Measurements from ENCODE around the gene MIAT. TPM values are rescaled to one million over a fixed set of nuclear protein-coding genes. Genes with fewer than 3 reads are reported as not detected.

Gene MIAT
- total and polyA plus RNA-seq, 9 of the 15 experiments (the other 6 are each of a cell fraction or from before 2014, with no cell fraction given): 0.03 to 0.93 (median 0.34) TPM

GRCh38 chr22:26621663-26622062 lies 35.7 kb upstream of the MIAT start, which contains the start of gene CRYBA4:
Gene CRYBA4, plus strand, starts transcription at chr22:26621963. Its CDS starts 634 bp downstream, at chr22:26622597.
- no peaks in the 10 kb centered on the region for H3K36me3 ChIP-seq (ENCODE audit: control insufficient read depth, insufficient read depth, low read length)
- no peak within 1 kb of the TSS for H3K4me2 ChIP-seq (ENCODE audit: insufficient read depth, low read length)
- H3K4me1 ChIP-seq (replicated peaks in 1 of 2; ENCODE audit: control insufficient read depth in 2 of 2, insufficient read depth in 2 of 2, low read length in 2 of 2): peaks cover 38 to 43% of the 10 kb centered on the region in 2 experiments
- H3K9me1 ChIP-seq (ENCODE audit: control insufficient read depth, insufficient read depth, low read length): no peaks in the 10 kb centered on the region
- peak within 1 kb of the TSS; percentile 43 to 62; a peak in 2 of 4 replicates for H3K9ac ChIP-seq (ENCODE audit: insufficient read depth in 1 of 2, low read depth in 2 of 2, low read length in 2 of 2)
- H3K4me3 ChIP-seq: no peak within 1 kb of the TSS
- peak within 1 kb of the TSS; percentile 49 for H2AFZ ChIP-seq (ENCODE audit: low read depth, low read length)
- ATAC-seq: no peak
- intact Hi-C loops (cut with micrococcal nuclease): no loop called here
- FAIRE-seq: no peak
- no peaks in the 10 kb centered on the region for H3K27me3 ChIP-seq (ENCODE audit: control insufficient read depth in 2 of 2, insufficient read depth in 2 of 2, low read length in 2 of 2)
- no peak within 1 kb of the TSS; the same call in 2 of the 3 replicates for H3K27ac ChIP-seq (ENCODE audit: extremely low read depth, low read depth, low read length)
- TF ChIP-seq ZNF316 (IDR thresholded peaks at IDR 0.05) (peak; percentile 20; the same call in 1 of the 2 replicates), ZNF124 (CRISPR knock-in tag; IDR thresholded peaks at IDR 0.05) (no peak), C11orf30 (IDR thresholded peaks at IDR 0.05; ENCODE audit: low read depth) (peak; percentile 24; the same call in 1 of the 2 replicates), MAFK (IDR thresholded peaks at IDR 0.05; ENCODE audit: low read length) (0 out of 2 replicates have a peak, but pooled peaks have one; percentile 15)
- BruUV-seq (replicated peaks): no TSS peak
- no peaks in the 10 kb centered on the region for H3K9me3 ChIP-seq (replicated peaks; ENCODE audit: control insufficient read depth, insufficient read depth, low read depth, low read length)
- WGBS (ENCODE audit: insufficient coverage, low coverage, missing lambda C conversion rate): 68% methylated on average over 3 of the region's 7 CpGs
- DNase-seq (ENCODE audit: extremely low read depth in 1 of 4, low spot score in 3 of 4): no peak
- CTCF ChIA-PET (ENCODE audit: low intra/inter-chr PET ratio): no interaction called here
- in situ Hi-C loops (cut with MboI): no loop called here
- no peaks in the 10 kb centered on the region for H4K20me1 ChIP-seq (replicated peaks; ENCODE audit: control insufficient read depth, insufficient read depth, low read length)
- POLR2A ChIA-PET: interaction anchor here (1.1 to 1.3 kb wide), 2 partner anchors 11 to 12 kb away, joined by 3 read pairs; no protein-coding TSS in a partner anchor
- H3K79me2 ChIP-seq (ENCODE audit: control insufficient read depth, insufficient read depth, low read length): no peaks in the 10 kb centered on the region

- in situ Hi-C loops (cut with MboI) (no loop called here), intact Hi-C loops (cut with micrococcal nuclease) (no loop called here)
- ChIA-PET CTCF (ENCODE audit: low intra/inter-chr PET ratio) (no interaction called here), POLR2A (interaction anchor here (1.0 to 1.2 kb wide), 2 partner anchors 17 to 20 kb away, joined by 4 to 5 read pairs; no protein-coding TSS in a partner anchor)
- no peak for ATAC-seq
- BruUV-seq (replicated peaks): no TSS peak
- no peak overlapping the region for H3K4me2 ChIP-seq (ENCODE audit: insufficient read depth, low read length)
- peaks cover 17 to 31% of the 10 kb centered on the region in 2 experiments for H3K4me1 ChIP-seq (replicated peaks in 1 of 2; ENCODE audit: control insufficient read depth in 2 of 2, insufficient read depth in 2 of 2, low read length in 2 of 2)
- no peaks in the 10 kb centered on the region for H4K20me1 ChIP-seq (replicated peaks; ENCODE audit: control insufficient read depth, insufficient read depth, low read length)
- no peak overlapping the region for H2AFZ ChIP-seq (ENCODE audit: low read depth, low read length)
- no peak overlapping the region for H3K27ac ChIP-seq (ENCODE audit: extremely low read depth, low read depth, low read length)
- H3K9me1 ChIP-seq (ENCODE audit: control insufficient read depth, insufficient read depth, low read length): no peaks in the 10 kb centered on the region
- WGBS (ENCODE audit: insufficient coverage, low coverage, missing lambda C conversion rate): 70% methylated on average over 1 of the region's 1 CpG
- no peak for DNase-seq (ENCODE audit: extremely low read depth in 1 of 4, low spot score in 3 of 4)
- H3K9me3 ChIP-seq (replicated peaks; ENCODE audit: control insufficient read depth, insufficient read depth, low read depth, low read length): peaks cover 2% of the 10 kb centered on the region; the same call in 1 of the 2 replicates
- TF ChIP-seq ZNF133 (CRISPR knock-in tag; IDR thresholded peaks at IDR 0.05): no peak
- no peak for TF ChIP-seq MYBL2 (IDR thresholded peaks at IDR 0.05; ENCODE audit: low read depth)
- TF ChIP-seq MYBL2 (CRISPR knock-in tag; IDR thresholded peaks at IDR 0.05; ENCODE audit: borderline replicate concordance): no peak
- no peak for TF ChIP-seq ZNF311 (CRISPR knock-in tag; IDR thresholded peaks at IDR 0.05)
- no peak for FAIRE-seq
- H3K36me3 ChIP-seq (ENCODE audit: control insufficient read depth, insufficient read depth, low read length): no peaks in the 10 kb centered on the region
- no peak overlapping the region for H3K4me3 ChIP-seq
- no peaks in the 10 kb centered on the region for H3K27me3 ChIP-seq (ENCODE audit: control insufficient read depth in 2 of 2, insufficient read depth in 2 of 2, low read length in 2 of 2)
- H3K9ac ChIP-seq (ENCODE audit: insufficient read depth in 1 of 2, low read depth in 2 of 2, low read length in 2 of 2): no peak overlapping the region
- no peaks in the 10 kb centered on the region for H3K79me2 ChIP-seq (ENCODE audit: control insufficient read depth, insufficient read depth, low read length)
These were observed 33.4 kb upstream of the MIAT start for GRCh38 chr22:26623984-26624383.
